Activated CD4-positive, alpha-beta T cell treated with anti-CD3 and anti-CD28 coated beads, Interleukin-10, Interleukin-2, amounts not matched to agents 100 ng/mL and 50 ng/mL, durations not matched to agents 16 hours and 8 hours (primary cell): Measurements from ENCODE around the gene ZNF488.

Experiments used
- DNase-seq: peaks from one replicate; pipeline ENCODE4 v3.0.0-alpha.2; 2020

The ZNF488 gene

DNA sequence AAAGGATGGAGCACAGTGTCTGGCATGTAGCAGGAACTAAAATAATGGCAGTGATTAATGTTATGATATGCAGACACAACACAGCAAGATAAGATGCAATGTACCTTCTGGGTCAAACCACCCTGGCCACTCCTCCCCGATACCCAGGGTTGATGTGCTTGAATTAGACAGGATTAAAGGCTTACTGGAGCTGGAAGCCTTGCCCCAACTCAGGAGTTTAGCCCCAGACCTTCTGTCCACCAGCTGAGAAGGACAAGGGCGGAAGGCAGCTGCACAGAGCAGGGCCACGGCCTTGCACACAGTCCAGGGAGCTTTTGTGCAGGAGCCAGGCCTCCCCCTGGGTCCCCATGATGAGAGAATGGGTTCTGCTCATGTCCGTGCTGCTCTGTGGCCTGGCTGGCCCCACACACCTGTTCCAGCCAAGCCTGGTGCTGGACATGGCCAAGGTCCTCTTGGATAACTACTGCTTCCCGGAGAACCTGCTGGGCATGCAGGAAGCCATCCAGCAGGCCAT lies 35.9 kb downstream of the ZNF488 start, which contains the start of gene RBP3:
RBP3 (plus strand) TSS at position 226 of the 514 bp plus-strand sequence; CDS start at position 348, 122 bp downstream.
- no peak for DNase-seq

DNA sequence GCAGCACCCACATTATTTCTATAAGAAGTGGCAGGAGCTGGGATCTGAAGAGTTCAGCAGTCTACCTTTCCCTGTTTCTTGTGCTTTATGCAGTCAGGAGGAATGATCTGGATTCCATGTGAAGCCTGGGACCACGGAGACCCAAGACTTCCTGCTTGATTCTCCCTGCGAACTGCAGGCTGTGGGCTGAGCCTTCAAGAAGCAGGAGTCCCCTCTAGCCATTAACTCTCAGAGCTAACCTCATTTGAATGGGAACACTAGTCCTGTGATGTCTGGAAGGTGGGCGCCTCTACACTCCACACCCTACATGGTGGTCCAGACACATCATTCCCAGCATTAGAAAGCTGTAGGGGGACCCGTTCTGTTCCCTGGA lies 36.8 kb downstream of the ZNF488 start:
- no peak for DNase-seq

DNA sequence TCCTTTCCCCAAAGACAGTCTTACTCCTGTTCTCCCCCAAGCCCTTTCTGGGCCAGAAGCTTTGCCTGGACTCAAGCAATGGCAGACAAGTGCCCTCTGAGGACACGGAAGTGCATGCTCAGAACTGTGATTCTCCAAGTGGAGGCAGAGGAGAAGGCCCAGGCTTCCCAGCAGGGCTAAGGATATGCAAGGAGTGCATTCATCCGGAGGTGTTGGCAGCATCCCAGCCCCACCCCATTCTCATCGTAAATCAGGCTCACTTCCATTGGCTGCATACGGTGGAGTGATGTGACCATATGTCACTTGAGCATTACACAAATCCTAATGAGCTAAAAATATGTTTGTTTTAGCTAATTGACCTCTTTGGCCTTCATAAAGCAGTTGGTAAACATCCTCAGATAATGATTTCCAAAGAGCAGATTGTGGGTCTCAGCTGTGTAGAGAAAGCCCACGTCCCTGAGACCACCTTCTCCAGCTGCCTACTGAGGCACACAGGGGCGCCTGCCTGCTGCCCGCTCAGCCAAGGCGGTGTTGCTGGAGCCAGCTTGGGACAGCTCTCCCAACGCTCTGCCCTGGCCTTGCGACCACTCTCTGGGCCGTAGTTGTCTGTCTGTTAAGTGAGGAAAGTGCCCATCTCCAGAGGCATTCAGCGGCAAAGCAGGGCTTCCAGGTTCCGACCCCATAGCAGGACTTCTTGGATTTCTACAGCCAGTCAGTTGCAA lies 37.4 kb downstream of the ZNF488 start:
- no peak for DNase-seq

GRCh38 chr10:47344996-47345870 lies 38.9 kb downstream of the ZNF488 start:
- DNase-seq, result no peak

- DNase-seq, result peak; percentile 68
Observed at GRCh38 chr10:47340608-47341170, 43.4 kb downstream of the ZNF488 start.

- DNase-seq, result no peak
Observed at GRCh38 chr10:47339759-47340607, 44.1 kb downstream of the ZNF488 start.

DNA sequence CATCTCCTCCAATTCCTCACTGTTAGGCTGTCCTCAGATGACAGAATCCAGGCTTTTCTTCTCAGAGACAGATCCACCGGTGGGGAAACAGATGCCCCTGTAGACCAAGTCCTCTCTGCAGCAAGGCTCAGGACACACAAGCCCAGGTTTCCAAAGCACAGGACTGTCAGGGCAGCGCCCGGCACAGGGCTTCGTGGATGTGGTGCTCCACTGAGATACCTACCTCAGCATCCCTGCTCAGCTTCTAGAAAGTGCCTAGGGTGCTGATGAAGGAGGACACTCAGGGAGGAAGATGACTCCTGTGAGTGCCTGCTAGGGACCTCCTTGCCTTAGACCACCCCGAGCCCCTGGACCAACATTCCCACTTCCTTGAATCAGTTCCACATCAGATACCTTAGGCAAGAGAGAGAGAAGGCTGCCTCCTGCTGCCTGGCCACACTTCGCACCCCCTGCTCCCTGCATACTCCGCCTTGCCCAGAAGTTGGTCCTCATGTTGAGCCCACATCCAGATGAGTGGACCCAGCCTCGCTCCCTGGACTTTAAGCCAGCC lies 44.8 kb downstream of the ZNF488 start:
- DNase-seq, result no peak

DNA sequence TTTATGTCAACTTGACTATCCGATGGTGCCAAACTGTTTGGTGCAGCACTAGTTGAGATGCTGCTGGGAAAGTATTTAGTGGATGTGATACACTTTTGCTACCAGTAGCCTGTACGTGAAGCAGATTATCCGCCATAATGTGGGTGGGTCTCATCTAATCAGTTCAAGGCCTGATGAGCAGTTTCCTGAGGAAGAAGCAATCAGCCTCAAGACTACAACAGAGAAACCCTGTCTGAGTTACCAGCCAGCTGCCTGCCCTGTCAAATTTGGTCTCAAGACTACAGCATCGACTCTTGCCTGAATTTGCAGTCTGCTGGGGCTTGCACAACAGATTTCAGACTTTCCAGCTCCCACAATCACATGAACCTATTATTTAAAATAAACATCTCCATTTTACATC lies 46.8 kb downstream of the ZNF488 start:
- no peak for DNase-seq

GRCh38 chr10:47336387-47337134 lies 47.5 kb downstream of the ZNF488 start:
- no peak for DNase-seq

- no peak for DNase-seq
Observed at GRCh38 chr10:47335906-47336305, 48.2 kb downstream of the ZNF488 start.

- DNase-seq, result no peak
Observed at GRCh38 chr10:47334466-47335295, 49.4 kb downstream of the ZNF488 start.

GRCh38 chr10:47333532-47333931 lies 50.6 kb downstream of the ZNF488 start:
- DNase-seq, result no peak

- DNase-seq, result no peak
Observed at GRCh38 chr10:47332946-47333345, 51.1 kb downstream of the ZNF488 start.

- DNase-seq, result no peak
Observed at GRCh38 chr10:47332371-47332770, 51.7 kb downstream of the ZNF488 start.

DNA sequence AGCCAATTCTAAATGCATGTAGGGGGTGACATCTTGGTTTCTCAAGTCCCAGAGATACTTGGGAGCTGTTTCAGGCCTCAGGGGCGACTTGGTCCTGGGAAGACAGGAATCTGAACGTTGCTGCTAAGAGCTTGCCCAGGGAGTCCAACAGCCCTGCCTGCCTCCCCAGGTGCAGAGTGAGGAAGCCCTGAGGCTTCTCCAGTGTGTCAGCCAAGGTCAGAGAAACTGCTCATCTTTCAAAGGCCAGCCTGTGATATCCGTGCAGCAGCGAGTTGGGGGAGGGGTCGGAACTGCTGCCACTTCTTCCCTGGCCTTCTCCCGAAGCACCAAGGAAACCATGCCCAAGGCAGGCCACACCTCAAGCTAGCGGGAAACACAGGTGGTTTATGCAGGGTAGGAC lies 52.1 kb downstream of the ZNF488 start:
- no peak for DNase-seq

DNA sequence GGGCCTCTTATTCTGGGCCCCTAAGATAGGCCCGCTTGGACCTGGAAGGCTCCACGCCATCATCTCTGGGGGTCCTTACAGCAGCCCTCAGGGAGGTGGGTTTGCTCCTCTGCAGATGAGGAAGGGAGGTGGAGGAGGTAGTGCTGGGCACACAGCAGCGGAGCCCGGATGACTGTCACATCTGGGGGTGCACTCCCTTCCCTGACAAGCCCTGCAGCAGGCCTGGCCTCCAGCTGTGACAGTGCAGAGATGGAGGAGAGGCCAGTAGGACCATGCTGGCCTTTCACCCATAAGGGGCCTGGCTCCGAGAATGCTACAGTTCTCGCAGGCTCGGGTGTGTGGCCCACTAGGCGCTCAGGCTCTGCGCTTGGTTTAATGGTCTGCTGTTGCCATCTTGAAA lies 52.6 kb downstream of the ZNF488 start:
- no peak for DNase-seq

DNA sequence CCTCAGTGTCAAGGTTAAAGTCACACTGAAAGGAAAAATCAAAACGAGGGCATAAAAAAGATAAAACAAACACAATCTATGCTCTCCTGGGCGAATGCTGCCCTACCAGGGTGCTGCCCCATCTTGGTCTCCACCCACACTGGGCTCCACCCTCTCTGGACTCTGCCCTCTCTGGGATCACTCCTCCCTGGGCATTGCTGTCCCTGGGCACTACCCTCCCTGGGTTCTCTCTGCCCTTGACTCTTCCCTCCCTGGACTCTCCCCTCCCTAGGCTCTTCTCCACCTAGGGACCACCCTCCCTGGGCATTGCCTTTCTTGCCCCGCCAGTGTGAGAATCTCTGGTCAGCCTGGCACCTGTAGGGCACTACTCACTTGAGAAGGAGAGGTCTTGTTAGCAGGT lies 53.3 kb downstream of the ZNF488 start:
- no peak for DNase-seq

GRCh38 chr10:47330366-47330765 lies 53.7 kb downstream of the ZNF488 start:
- DNase-seq, result no peak

DNA sequence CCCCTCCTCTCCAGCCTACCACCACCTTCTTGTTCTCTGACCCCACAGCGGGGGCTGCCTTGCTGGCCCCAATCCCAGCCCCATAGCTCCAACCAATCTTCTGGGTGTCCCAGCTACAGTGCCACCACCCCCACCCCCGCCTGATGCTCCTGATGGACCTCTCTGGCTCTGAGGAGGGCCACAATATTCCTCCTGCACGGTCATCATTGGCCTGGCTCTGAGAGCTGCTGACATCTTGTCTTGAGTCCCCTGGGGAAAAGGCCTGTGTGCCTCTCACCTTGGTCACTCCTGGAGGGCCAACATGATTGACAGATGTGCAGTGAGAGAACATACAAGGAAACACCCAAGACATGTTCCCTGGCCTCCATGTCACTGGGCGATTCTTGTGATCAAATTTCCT lies 54.2 kb downstream of the ZNF488 start:
- DNase-seq, result no peak

GRCh38 chr10:47326927-47327330 lies 57.2 kb downstream of the ZNF488 start:
- no peak for DNase-seq
